Colonic mucosa (tissue), 4 donors: ENCODE results near the gene IFITM10. TPM values are rescaled to one million over a fixed set of nuclear protein-coding genes. Genes with fewer than 3 reads are reported as not detected.

ENCODE experiments used
- DNase-seq: peaks from one replicate; pipeline ENCODE4 v3.0.0-alpha.2; 2020
- H3K27ac ChIP-seq: fragments of 200-600 bp; one replicate; pipeline ENCODE4 v1.8.0; 2021
- H3K27me3 ChIP-seq: fragments of 200-600 bp; one replicate; pipeline ENCODE4 v1.8.0; 2021
- H3K36me3 ChIP-seq: fragments of 200-600 bp; one replicate; pipeline ENCODE4 v1.8.0; 2021
- H3K4me1 ChIP-seq: fragments of 200-600 bp; one replicate; pipeline ENCODE4 v1.8.0; 2021; ENCODE audit warnings: mild to moderate bottlenecking
- H3K4me3 ChIP-seq: fragments of 200-600 bp; one replicate; pipeline ENCODE4 v1.8.0; 2021
- H3K9ac ChIP-seq, 2 donors: one replicate each; pipeline ENCODE4 v1.7.0; 2013; ENCODE audit warnings: control low read depth in 2 of 2, low read depth in 2 of 2, low read length in 2 of 2
- H3K9me3 ChIP-seq: fragments of 200-600 bp; one replicate; pipeline ENCODE4 v1.8.0; 2021
- intact Hi-C: fragments of 100-400 bp; cut with DNase I; formaldehyde crosslinking; loops from one replicate; pipeline ENCODE4 v1.14.1; 2022
- total RNA-seq, 2 donors: library from RNA; stranded (reverse); fragmentation: NEBNext Ultra II Directional in 1 of 2; extraction: Animal tissue kit (Norgen Biotek cat#: 25700) in 1 of 2; gene quantifications; one replicate each; pipeline ENCODE4 v1.2.1, GENCODE V29; 2021
- TF ChIP-seq, protein P1 (sequence below): fragments of 200-600 bp; IDR thresholded peaks from one replicate; pipeline ENCODE4 v1.8.0; 2022; ENCODE audit warnings: antibody characterized with exemption, mild to moderate bottlenecking
- donor health status: healthy.
- donor health status: DM: no; HTN: no; CAD: no.
- donor health status: DM: no; HTN: no; CAD: no.

Gene IFITM10
- total RNA-seq, 2 donors from 2014 or later, result 0.42 to 1.1 TPM

DNA sequence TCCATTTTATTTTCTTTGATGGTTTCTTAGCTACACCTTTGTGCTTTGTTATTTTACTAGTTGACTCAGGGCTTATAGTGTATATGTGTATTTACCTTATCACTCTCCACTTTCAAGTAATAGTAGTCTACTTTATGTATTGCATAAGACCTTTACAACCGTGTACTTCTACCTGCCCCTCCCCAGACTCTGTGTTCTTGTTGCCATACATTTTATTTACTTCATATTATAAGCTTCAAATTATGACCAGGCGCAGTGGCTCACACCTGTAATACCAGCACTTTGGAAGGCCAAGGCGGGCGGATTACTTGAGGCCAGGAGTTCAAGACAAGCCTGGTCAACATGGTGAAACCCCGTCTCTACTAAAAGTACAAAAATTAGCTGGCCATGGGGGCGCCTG, 41.5 kb upstream of the IFITM10 start:
- H3K27ac ChIP-seq, result no peak overlapping the region
- H3K9me3 ChIP-seq, result no peaks in the 10 kb centered on the region
- TF ChIP-seq, protein P1, sequence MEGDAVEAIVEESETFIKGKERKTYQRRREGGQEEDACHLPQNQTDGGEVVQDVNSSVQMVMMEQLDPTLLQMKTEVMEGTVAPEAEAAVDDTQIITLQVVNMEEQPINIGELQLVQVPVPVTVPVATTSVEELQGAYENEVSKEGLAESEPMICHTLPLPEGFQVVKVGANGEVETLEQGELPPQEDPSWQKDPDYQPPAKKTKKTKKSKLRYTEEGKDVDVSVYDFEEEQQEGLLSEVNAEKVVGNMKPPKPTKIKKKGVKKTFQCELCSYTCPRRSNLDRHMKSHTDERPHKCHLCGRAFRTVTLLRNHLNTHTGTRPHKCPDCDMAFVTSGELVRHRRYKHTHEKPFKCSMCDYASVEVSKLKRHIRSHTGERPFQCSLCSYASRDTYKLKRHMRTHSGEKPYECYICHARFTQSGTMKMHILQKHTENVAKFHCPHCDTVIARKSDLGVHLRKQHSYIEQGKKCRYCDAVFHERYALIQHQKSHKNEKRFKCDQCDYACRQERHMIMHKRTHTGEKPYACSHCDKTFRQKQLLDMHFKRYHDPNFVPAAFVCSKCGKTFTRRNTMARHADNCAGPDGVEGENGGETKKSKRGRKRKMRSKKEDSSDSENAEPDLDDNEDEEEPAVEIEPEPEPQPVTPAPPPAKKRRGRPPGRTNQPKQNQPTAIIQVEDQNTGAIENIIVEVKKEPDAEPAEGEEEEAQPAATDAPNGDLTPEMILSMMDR, result no peak
- H3K4me3 ChIP-seq, result no peak overlapping the region
- peaks cover 3% of the 10 kb centered on the region for H3K4me1 ChIP-seq
- intact Hi-C loops, result no loop called here
- no peak overlapping the region for H3K9ac ChIP-seq
- no peak for DNase-seq
- no peaks in the 10 kb centered on the region for H3K36me3 ChIP-seq
- no peaks in the 10 kb centered on the region for H3K27me3 ChIP-seq

DNA sequence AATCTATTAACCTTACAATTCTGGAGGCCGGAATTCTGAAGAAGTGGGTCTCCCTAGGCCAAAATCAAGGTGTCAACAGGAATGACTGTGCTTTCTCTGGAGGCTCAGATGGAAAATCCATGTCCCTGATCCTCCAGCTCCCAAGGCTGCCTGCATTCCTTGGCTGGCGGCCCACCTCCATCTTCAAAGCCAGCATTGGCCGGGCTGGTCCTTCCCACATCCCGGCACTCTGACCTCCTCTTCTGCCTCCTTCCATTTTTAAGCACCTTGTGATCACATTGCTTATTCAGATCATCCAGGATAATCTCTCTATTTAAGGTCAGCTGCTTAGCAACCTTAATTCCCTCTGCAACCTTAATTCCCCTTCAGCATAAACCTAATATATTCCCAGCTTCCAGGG, 36.1 kb upstream of the IFITM10 start:
- DNase-seq, result no peak
- no peaks in the 10 kb centered on the region for H3K36me3 ChIP-seq
- H3K27ac ChIP-seq, result no peak overlapping the region
- no peaks in the 10 kb centered on the region for H3K4me1 ChIP-seq
- intact Hi-C loops, result no loop called here
- H3K9me3 ChIP-seq, result no peaks in the 10 kb centered on the region
- no peaks in the 10 kb centered on the region for H3K27me3 ChIP-seq
- TF ChIP-seq, protein P1, result no peak
- H3K9ac ChIP-seq, result no peak overlapping the region
- H3K4me3 ChIP-seq, result no peak overlapping the region

DNA sequence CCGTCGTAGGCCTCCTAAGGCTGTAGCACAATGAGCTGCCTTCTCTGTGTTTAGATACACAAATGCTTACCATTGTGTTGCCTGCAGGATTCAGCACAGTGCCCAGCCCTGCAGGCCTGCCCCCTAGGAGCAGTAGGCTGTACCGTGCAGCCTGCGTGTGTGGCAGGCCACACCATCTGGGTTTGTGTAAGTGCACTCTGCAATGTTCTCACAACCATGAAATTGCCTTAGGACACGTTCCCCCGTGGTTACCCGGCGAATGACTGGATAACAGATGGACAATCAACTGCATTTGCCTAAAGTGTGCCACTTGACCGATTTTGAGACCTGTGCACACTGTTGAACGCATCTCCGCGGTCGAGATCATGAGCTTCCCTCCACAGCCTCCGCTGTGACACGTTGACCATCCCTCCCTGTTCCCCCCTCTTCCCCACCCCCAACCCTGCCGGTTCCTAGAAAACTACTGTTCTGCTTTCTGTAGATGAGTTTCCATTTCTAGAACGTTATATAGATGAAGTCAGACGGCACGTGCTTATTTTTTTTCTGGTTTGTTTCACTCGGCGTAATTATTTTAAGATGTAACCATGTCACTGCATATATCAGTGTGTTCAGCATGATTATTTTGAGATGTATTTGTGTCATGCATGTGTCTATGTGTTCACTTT, 35.5 kb upstream of the IFITM10 start:
- TF ChIP-seq, protein P1, result no peak
- Histone ChIP-seq H3K27ac (no peak overlapping the region), H3K9ac (no peak overlapping the region), H3K4me3 (no peak overlapping the region), H3K36me3 (no peaks in the 10 kb centered on the region), H3K9me3 (no peaks in the 10 kb centered on the region), H3K27me3 (no peaks in the 10 kb centered on the region), H3K4me1 (no peaks in the 10 kb centered on the region)
- no peak for DNase-seq
- intact Hi-C loops, result no loop called here

DNA sequence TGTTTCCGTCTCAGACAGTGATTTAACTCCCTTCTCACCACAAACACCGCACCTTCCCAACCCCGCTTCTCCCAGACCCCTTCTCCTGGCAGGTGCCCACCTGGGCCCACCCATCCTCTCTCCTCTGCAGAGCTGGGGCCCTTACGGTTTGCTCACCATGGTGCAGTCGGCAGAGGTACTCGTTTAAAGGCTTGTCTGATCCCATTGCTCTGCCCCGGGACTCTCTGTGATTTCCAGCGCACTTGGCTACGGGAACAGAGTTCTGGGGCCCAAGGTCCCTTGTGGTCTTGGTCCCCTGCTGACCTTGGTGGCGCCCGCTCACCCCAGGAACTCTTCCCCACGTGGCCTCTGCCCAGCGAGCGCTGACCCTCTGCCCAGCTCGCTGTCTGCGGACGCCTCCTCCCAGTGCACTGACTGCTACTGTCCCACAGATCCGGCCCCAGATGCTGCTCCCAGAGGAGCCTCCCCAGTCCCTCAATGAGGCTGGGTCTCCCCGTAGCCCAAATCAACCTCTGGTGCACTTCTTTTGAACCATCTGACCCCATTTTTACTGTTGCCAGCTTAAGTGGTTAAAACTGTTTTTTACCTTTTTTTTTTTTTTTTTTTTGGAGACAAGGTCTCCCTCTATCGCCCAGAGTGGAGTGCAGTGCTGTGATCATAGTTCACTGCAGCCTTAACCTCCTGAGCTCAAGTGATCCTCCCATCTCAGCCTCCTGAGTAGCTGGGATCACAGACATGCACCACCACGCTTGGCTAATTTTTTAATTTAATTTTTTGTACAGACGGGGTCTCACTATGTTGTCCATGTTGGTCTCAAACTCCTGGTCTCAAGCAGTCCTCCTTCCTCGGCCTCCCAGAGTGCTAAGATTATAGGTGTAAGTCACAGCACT, 34.6 kb upstream of the IFITM10 start:
- DNase-seq, result no peak

DNA sequence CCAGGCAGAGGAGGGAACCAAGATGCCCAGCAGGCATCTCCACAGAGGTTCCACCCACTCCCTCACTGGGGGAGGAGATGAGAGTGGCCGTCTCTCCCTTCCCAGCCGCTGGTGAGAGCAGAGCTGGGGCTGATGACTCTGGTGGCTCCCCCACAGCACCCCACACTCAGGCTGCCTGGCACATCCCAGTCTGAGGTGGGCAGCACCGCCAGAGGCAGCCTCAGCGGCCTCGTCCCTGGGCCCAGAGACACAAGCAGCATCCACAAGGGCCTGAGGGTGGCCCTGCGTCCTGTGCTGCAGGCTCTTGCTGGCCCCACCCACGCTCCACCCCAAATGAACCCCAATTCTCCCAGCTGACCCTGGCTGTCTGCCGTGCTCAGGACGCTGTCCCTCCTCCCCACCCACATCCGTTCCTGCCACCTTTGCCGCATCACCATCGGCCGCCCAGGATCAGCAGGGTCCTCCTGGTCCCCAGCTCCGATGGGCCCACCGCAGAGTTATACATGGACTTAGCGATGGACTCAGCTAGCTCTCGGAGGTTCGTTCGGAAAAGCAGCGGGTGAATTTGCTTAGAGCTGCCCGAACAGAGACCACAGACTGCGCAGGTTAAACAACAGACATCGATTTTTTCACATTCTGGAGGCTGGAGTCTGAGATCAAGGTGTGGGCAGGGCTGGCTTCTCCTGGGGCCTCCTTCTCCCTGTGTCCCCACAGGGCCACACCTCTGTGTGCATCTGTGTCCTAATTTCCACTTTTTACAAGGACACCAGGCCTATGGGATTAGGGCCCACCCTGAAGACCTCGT, 33.5 kb upstream of the IFITM10 start:
- H3K27ac ChIP-seq, result no peak overlapping the region
- H3K36me3 ChIP-seq, result no peaks in the 10 kb centered on the region
- H3K9me3 ChIP-seq, result no peaks in the 10 kb centered on the region
- H3K4me1 ChIP-seq, result no peaks in the 10 kb centered on the region
- intact Hi-C loops, result no loop called here
- no peak overlapping the region for H3K4me3 ChIP-seq
- TF ChIP-seq, protein P1, result no peak
- DNase-seq, result no peak
- H3K27me3 ChIP-seq, result no peaks in the 10 kb centered on the region
- no peak overlapping the region for H3K9ac ChIP-seq

More for the DNA sequence above, 34.6 kb upstream of the IFITM10 start:
- Histone ChIP-seq H3K27me3 (no peaks in the 10 kb centered on the region), H3K9ac (no peak overlapping the region), H3K9me3 (no peaks in the 10 kb centered on the region), H3K36me3 (no peaks in the 10 kb centered on the region), H3K4me3 (no peak overlapping the region), H3K27ac (no peak overlapping the region), H3K4me1 (no peaks in the 10 kb centered on the region)
- TF ChIP-seq, protein P1, result no peak
- intact Hi-C loops, result no loop called here
